ENCODE data around the gene CDK13.

- no peak for TF ChIP-seq CTCF (IDR thresholded peaks at IDR 0.05)
- no peak for TF ChIP-seq POLR2AphosphoS5 (IDR thresholded peaks at IDR 0.05)
These were observed 30.4 kb upstream of the CDK13 start for GRCh38 chr7:39919646-39920045.
